ENCODE data around the gene TBKBP1. TPM values are rescaled to one million over a fixed set of nuclear protein-coding genes. Genes with fewer than 3 reads are reported as not detected.
A peak's percentile ranks its signal among the peaks of the same experiment; 100 is the strongest.

TBKBP1 gene, protein sequence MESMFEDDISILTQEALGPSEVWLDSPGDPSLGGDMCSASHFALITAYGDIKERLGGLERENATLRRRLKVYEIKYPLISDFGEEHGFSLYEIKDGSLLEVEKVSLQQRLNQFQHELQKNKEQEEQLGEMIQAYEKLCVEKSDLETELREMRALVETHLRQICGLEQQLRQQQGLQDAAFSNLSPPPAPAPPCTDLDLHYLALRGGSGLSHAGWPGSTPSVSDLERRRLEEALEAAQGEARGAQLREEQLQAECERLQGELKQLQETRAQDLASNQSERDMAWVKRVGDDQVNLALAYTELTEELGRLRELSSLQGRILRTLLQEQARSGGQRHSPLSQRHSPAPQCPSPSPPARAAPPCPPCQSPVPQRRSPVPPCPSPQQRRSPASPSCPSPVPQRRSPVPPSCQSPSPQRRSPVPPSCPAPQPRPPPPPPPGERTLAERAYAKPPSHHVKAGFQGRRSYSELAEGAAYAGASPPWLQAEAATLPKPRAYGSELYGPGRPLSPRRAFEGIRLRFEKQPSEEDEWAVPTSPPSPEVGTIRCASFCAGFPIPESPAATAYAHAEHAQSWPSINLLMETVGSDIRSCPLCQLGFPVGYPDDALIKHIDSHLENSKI
- total RNA-seq (1 to 10 TPM; 1.4 to 1.5 TPM), polyA plus RNA-seq (1 to 10 TPM in 1 of 2 donors, under 1 TPM in 1; 0.25 to 2.0 TPM)

DNA sequence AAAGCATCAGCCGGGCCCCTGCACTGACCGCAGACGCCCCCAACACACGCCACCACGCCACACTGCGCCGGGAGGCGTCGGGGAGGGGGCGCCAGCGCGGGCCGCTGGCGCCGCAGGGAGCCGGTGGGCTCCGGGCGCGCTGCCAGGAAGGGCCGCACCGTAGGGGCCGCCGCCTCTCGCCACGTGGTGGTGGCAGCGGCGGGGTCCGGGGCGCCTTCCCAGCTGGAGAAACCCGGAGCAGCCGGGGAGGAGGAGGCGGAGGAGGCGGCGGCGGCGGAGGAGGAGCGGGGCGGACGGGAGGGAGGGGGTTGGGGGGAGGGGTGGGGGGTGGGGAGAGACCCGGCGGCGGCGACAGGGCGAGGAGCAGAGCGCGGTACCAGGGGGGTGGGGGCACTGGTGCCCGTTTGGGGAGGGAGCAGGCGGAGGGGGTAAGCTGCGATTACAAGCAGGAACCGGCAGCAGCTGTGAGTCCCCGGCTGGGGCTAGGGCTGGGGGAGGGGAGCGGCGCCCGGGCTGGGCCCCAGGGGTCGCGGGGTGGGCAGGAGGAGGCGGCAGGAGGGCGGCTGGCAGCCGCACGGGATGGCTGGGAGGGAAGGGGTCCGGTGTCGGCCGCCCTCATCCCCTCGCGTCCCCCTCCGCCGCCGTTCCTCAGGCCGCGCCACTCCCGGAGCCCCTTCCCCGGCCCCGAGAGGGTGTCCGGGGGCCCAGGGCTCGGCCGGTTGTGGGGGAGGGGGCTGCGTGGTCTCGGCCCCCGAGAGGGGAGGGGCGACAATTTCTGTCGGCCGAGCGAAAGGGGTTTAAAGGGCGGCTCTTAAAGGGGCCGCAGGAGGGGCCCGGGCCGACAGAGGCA, at the start of gene TBKBP1:
TBKBP1 (plus strand) TSS at position 431 of the 850 bp plus-strand sequence. CDS start 1,952 bp downstream, outside the sequence.
- TF ChIP-seq, protein P1, sequence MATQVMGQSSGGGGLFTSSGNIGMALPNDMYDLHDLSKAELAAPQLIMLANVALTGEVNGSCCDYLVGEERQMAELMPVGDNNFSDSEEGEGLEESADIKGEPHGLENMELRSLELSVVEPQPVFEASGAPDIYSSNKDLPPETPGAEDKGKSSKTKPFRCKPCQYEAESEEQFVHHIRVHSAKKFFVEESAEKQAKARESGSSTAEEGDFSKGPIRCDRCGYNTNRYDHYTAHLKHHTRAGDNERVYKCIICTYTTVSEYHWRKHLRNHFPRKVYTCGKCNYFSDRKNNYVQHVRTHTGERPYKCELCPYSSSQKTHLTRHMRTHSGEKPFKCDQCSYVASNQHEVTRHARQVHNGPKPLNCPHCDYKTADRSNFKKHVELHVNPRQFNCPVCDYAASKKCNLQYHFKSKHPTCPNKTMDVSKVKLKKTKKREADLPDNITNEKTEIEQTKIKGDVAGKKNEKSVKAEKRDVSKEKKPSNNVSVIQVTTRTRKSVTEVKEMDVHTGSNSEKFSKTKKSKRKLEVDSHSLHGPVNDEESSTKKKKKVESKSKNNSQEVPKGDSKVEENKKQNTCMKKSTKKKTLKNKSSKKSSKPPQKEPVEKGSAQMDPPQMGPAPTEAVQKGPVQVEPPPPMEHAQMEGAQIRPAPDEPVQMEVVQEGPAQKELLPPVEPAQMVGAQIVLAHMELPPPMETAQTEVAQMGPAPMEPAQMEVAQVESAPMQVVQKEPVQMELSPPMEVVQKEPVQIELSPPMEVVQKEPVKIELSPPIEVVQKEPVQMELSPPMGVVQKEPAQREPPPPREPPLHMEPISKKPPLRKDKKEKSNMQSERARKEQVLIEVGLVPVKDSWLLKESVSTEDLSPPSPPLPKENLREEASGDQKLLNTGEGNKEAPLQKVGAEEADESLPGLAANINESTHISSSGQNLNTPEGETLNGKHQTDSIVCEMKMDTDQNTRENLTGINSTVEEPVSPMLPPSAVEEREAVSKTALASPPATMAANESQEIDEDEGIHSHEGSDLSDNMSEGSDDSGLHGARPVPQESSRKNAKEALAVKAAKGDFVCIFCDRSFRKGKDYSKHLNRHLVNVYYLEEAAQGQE (IDR thresholded peaks at IDR 0.05), result no peak
- no peak for TF ChIP-seq TAF1 (conservative IDR thresholded peaks at IDR 0.05)
- no peak for TF ChIP-seq SP1 (IDR thresholded peaks at IDR 0.05)
- TF ChIP-seq, protein P2, sequence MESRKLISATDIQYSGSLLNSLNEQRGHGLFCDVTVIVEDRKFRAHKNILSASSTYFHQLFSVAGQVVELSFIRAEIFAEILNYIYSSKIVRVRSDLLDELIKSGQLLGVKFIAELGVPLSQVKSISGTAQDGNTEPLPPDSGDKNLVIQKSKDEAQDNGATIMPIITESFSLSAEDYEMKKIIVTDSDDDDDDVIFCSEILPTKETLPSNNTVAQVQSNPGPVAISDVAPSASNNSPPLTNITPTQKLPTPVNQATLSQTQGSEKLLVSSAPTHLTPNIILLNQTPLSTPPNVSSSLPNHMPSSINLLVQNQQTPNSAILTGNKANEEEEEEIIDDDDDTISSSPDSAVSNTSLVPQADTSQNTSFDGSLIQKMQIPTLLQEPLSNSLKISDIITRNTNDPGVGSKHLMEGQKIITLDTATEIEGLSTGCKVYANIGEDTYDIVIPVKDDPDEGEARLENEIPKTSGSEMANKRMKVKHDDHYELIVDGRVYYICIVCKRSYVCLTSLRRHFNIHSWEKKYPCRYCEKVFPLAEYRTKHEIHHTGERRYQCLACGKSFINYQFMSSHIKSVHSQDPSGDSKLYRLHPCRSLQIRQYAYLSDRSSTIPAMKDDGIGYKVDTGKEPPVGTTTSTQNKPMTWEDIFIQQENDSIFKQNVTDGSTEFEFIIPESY (IDR thresholded peaks at IDR 0.05), result no peak
- TF ChIP-seq GABPA (IDR thresholded peaks at IDR 0.05 in 1 of 2, conservative IDR thresholded peaks at IDR 0.05 in 1 of 2), result no peak
- no peak for TF ChIP-seq FOXA2 (IDR thresholded peaks at IDR 0.05)
- no peak for TF ChIP-seq NR2F2 (IDR thresholded peaks at IDR 0.05)
- TF ChIP-seq, protein P3, sequence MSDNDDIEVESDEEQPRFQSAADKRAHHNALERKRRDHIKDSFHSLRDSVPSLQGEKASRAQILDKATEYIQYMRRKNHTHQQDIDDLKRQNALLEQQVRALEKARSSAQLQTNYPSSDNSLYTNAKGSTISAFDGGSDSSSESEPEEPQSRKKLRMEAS (IDR thresholded peaks at IDR 0.05), result no peak
- TF ChIP-seq, protein P4, sequence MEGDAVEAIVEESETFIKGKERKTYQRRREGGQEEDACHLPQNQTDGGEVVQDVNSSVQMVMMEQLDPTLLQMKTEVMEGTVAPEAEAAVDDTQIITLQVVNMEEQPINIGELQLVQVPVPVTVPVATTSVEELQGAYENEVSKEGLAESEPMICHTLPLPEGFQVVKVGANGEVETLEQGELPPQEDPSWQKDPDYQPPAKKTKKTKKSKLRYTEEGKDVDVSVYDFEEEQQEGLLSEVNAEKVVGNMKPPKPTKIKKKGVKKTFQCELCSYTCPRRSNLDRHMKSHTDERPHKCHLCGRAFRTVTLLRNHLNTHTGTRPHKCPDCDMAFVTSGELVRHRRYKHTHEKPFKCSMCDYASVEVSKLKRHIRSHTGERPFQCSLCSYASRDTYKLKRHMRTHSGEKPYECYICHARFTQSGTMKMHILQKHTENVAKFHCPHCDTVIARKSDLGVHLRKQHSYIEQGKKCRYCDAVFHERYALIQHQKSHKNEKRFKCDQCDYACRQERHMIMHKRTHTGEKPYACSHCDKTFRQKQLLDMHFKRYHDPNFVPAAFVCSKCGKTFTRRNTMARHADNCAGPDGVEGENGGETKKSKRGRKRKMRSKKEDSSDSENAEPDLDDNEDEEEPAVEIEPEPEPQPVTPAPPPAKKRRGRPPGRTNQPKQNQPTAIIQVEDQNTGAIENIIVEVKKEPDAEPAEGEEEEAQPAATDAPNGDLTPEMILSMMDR (IDR thresholded peaks at IDR 0.05; ENCODE audit: low read depth, low read length, missing input control), result no peak
- TF ChIP-seq FOXA1 (IDR thresholded peaks at IDR 0.05), result no peak
- no peak for TF ChIP-seq JUND (IDR thresholded peaks at IDR 0.05)
- TF ChIP-seq RXRA (IDR thresholded peaks at IDR 0.05), result no peak
- no peak for TF ChIP-seq HNF4A (conservative IDR thresholded peaks at IDR 0.05)
- TF ChIP-seq, protein P5, sequence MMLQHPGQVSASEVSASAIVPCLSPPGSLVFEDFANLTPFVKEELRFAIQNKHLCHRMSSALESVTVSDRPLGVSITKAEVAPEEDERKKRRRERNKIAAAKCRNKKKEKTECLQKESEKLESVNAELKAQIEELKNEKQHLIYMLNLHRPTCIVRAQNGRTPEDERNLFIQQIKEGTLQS (IDR thresholded peaks at IDR 0.05), result no peak
- no peak for TF ChIP-seq YY1 (IDR thresholded peaks at IDR 0.05)
- TF ChIP-seq HNF4G (IDR thresholded peaks at IDR 0.05), result no peak
- H3K9ac ChIP-seq (ENCODE audit: low read depth in 1 of 2, low read length in 2 of 2), result peak within 1 kb of the TSS in 1 of 2 donors; percentile 23
- peak; percentile 52 for DNase-seq (ENCODE audit: low spot score)
- peak within 1 kb of the TSS; percentile 52 to 79 (median 62) for H3K4me3 ChIP-seq (ENCODE audit: low read depth in 1 of 3, low read length in 3 of 3)
- no peaks in the 10 kb centered on the region for H3K36me3 ChIP-seq (ENCODE audit: control insufficient read depth in 4 of 4, insufficient read depth in 3 of 4, low read depth in 1 of 4, low read length in 3 of 4)
- H3K27me3 ChIP-seq (ENCODE audit: control insufficient read depth in 4 of 4, insufficient read depth in 4 of 4, low read length in 3 of 4), result no peaks in the 10 kb centered on the region
- H3K27ac ChIP-seq (ENCODE audit: low read depth in 1 of 2, low read length in 2 of 2), result peak within 1 kb of the TSS; percentile 69
- H3K9me3 ChIP-seq (ENCODE audit: control insufficient read depth in 4 of 4, low read length in 3 of 4), result no peaks in the 10 kb centered on the region
- under 1% methylated on average over 87 of the region's 87 CpGs for WGBS
- H3K4me1 ChIP-seq (ENCODE audit: control insufficient read depth in 4 of 4, insufficient read depth in 4 of 4, low read length in 3 of 4), result peaks cover 2 to 21% (median 11%) of the 10 kb centered on the region in 4 donors
